Measurements from ENCODE around the gene SIVA1.

- no peak for TF ChIP-seq CTCF (IDR thresholded peaks at IDR 0.05 in 4 of 5, conservative IDR thresholded peaks at IDR 0.05 in 1 of 5)
- TF ChIP-seq POLR2A (IDR thresholded peaks at IDR 0.05), result no peak
Observed at GRCh38 chr14:104805326-104805678, 52.4 kb downstream of the SIVA1 start.
